ENCODE measurements around the gene PPIL4. TPM values are rescaled to one million over a fixed set of nuclear protein-coding genes. Genes with fewer than 3 reads are reported as not detected.

PPIL4 gene
- total RNA-seq, 1 donor from 2014 or later: 45.5 TPM

DNA sequence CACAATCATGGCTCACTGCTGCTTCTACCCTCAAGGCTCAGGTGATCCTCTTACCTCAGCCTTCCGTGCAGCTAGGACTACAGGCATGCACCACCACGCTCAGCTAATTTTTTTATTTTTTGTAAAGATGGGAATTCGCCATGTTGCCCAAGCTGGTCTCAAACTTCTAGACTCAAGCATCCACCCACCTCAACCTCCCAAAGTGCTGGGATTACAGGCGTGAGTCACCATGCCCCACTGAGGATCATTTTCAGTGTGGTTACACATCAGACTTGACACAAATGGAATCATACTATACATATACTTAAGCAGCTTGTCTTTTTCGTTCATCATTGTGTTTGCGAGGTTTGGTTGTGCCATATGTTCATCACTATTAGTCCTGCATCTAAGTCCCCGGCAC lies 87.6 kb downstream of the PPIL4 start:
- DNase-seq: no peak

DNA sequence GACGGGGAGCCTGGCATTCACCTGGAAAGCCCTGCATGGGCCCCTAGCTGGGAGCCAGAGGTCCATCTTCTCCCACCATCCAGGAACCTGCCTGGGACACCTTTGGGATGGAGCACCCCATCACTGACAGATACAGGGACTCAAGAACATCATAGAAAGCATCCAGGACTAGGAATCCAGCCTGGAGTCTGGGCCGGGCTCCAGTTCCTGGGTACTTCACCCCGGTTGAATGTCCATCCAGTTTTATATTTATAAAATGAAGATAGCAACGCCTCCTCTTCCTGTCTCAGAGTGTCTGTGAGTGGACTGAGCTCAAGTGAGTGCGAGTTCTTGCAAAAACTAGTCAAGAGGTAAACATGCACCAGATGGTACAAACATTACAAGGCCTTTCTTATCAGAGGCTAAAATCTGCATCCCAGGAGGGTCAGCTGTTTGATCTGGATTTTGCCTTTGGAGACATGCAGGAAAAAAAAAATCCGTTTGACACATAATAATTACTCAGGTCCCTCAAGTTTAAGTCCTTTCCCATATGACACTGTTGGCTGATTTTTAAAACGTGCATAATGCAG lies 88.4 kb downstream of the PPIL4 start:
- no peak for DNase-seq

DNA sequence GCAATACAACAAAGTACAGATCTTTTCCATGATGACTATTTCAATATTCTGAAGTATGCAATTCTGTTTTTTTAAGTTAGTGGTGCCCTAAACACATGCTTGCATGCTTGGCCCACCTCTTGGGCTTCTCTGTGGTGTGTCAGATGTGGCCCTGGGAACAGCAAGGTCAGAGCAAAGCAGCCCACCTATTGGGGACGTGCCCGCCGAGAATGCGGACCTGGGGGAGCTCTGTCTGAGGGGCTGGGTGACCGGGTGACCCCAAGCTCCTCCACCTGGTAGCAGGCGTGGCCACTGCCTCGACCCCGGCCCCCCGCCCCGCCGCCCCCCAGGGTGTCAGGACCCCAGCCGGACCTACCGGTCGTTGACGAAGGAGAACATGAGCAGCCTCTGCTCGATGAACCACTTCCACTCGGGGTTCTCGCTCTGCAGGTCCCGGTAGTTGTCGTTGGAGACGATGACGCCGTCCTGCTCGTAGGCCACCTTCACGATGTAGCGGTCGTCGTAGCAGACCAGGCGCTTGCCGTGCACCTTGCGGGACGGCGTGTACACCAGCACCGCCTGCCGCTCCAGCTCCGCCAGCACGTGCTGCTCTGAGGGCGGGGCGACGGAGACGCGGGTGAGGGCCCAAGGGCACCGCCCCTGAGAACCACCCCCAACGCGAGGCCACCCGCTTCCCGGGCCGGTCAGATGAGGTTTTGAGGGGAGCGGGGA lies 89.4 kb downstream of the PPIL4 start:
- DNase-seq: no peak

DNA sequence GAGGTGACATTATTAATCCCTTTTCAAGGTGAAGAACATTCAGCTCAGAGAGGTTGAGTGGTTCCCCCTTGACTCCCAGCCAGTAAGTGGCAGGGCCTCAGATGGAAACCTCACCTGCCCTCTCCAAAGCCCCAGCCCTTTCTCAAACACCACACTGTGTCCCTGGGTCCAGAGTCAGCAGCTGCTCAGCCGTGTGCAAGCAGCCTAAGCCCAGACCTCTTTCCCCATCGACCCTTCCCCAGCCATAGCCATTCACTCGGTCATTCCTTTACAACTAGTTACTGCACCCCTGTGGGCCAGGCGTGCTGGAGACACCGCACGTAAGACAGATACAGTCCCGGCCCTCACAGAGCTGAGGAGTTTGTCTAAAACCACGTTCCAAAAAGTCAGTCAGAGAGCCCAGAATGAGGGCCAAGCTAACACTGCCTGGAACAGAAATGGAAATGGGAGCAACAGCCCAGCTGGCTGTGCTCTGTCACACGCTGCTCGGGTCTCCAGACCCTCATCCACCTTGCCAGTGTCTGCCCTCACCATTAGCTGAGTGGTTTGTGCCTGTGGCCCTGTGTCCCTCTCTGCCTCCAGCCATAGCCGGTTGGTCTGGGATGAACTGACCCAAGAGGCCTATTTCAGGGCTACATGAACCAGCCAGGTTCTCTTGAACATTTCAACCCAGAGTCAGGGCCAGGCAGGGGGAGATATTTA lies 90.7 kb downstream of the PPIL4 start:
- peak; percentile 19 for DNase-seq

Small RNA genes within 50 kb of the gene (small RNA-seq; reads per million reads assigned to genes)
- gene RF00410 (ENCODE audit: low replicate concordance) (not detected), gene RNU7-3P (ENCODE audit: low replicate concordance) (not detected)

Other genes starting within 250 kb of the PPIL4 start
- gene TAB2, start 228.3 kb downstream of the PPIL4 start, total RNA-seq: 50.2 TPM
- gene SUMO4, start 145.8 kb downstream of the PPIL4 start, total RNA-seq: 5.5 TPM
- 0.72 TPM for gene ZC3H12D, start 61.0 kb downstream of the PPIL4 start, total RNA-seq
- gene GINM1, start 20.3 kb upstream of the PPIL4 start, total RNA-seq: 56.1 TPM
- 27.3 TPM for gene KATNA1, start 102.7 kb upstream of the PPIL4 start, total RNA-seq
- gene LATS1, start 172.1 kb upstream of the PPIL4 start, total RNA-seq: 31.8 TPM
- gene NUP43, start 200.5 kb upstream of the PPIL4 start, total RNA-seq: 27.6 TPM
- gene PCMT1, start 203.7 kb upstream of the PPIL4 start, total RNA-seq: 165 TPM